ENCODE data around the gene PPP2R3C. TPM values are rescaled to one million over a fixed set of nuclear protein-coding genes. Genes with fewer than 3 reads are reported as not detected.

PPP2R3C gene
- total and polyA plus RNA-seq, 2 of the 13 experiments (the other 11 are each of a cell fraction or from before 2014, with no cell fraction given), result 63.4 to 102 TPM

DNA sequence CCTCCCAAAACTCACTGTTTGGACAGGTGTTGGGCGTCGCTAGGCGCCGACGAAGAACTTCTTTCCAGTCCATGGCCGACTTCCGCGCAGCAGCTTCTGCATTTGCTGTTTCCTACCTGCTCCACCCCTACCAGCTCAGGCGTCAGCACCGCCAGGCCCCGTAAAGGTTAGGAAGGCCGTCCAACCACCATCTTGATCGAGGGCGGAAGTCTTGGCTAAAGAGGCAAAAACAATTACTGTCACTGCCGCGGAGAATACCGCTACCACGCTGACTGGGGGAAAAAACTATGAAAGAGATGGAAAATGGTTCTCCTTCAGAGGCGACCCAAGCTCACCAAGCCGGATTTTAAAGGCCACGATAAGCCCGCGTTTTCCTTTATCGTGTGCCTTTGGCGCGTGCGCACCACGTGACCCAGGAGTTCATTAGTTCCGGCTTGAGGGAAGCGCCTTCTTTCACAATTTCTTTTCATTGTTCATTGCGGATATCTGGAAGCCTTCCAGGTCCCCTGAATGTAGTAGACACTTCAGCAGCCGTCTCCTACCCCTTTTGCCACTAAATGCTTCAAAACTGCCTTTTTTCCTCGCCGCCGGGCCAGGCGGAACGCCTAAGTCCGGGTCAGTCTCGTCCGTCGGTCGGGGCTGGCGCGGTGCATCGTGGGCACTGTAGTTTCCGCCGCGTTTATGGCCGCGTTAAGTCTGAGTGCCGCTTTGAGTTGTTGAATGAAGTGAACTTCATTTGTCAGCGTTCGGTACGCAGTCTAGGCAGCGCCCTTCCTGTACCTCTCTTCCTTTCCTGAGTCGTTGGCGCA, at the start of gene PPP2R3C, which contains the start of gene PRORP (continued):
- TF ChIP-seq ZNF615 (CRISPR knock-in tag; IDR thresholded peaks at IDR 0.05; ENCODE audit: borderline replicate concordance) (peak; percentile 89), NR1H2 (CRISPR knock-in tag; IDR thresholded peaks at IDR 0.05; ENCODE audit: borderline replicate concordance, low read depth) (peak; percentile 86; the same call in 1 of the 2 replicates), SRF (IDR thresholded peaks at IDR 0.05; ENCODE audit: low read depth, low read length) (peak; percentile 41; the same call in 1 of the 2 replicates), SRSF4 (IDR thresholded peaks at IDR 0.05; ENCODE audit: low read depth, low read length, poor library complexity, severe bottlenecking) (no peak), TCF7 (IDR thresholded peaks at IDR 0.05; ENCODE audit: low read depth) (peak; percentile 2; the same call in 1 of the 2 replicates), CBX1 (IDR thresholded peaks at IDR 0.05; ENCODE audit: low read depth) (peak; percentile 69), ZNF772 (CRISPR knock-in tag; IDR thresholded peaks at IDR 0.05) (no peak; the same call in none of the 2 replicates), SRSF9 (IDR thresholded peaks at IDR 0.05; ENCODE audit: borderline replicate concordance, insufficient read depth, low read depth, low read length, poor library complexity, severe bottlenecking) (no peak), ZSCAN20 (CRISPR knock-in tag; IDR thresholded peaks at IDR 0.05; ENCODE audit: borderline replicate concordance) (peak; percentile 97), AGO2 (optimal IDR thresholded peaks at IDR 0.05; ENCODE audit: low read depth, low read length) (peak; percentile 70), SCMH1 (CRISPR knock-in tag; IDR thresholded peaks at IDR 0.05; ENCODE audit: borderline replicate concordance) (no peak), ZNF205 (CRISPR knock-in tag; IDR thresholded peaks at IDR 0.05) (peak; percentile 42; the same call in 1 of the 2 replicates), IRX3 (CRISPR knock-in tag; IDR thresholded peaks at IDR 0.05; ENCODE audit: borderline replicate concordance, low read depth) (peak; percentile 80; the same call in 1 of the 2 replicates), ZNF232 (CRISPR knock-in tag; IDR thresholded peaks at IDR 0.05; ENCODE audit: borderline replicate concordance) (no peak; the same call in none of the 2 replicates), MAFG (CRISPR knock-in tag; IDR thresholded peaks at IDR 0.05) (no peak), ZNF44 (CRISPR knock-in tag; IDR thresholded peaks at IDR 0.05) (0 out of 2 replicates have a peak, but pooled peaks have one; percentile 86), CCAR2 (optimal IDR thresholded peaks at IDR 0.05; ENCODE audit: low read depth, low read length) (no peak), ZNF614 (CRISPR knock-in tag; IDR thresholded peaks at IDR 0.05; ENCODE audit: borderline replicate concordance) (peak; percentile 27), ZNF382 (CRISPR knock-in tag; IDR thresholded peaks at IDR 0.05; ENCODE audit: borderline replicate concordance) (no peak)
- TF ChIP-seq, protein P1, sequence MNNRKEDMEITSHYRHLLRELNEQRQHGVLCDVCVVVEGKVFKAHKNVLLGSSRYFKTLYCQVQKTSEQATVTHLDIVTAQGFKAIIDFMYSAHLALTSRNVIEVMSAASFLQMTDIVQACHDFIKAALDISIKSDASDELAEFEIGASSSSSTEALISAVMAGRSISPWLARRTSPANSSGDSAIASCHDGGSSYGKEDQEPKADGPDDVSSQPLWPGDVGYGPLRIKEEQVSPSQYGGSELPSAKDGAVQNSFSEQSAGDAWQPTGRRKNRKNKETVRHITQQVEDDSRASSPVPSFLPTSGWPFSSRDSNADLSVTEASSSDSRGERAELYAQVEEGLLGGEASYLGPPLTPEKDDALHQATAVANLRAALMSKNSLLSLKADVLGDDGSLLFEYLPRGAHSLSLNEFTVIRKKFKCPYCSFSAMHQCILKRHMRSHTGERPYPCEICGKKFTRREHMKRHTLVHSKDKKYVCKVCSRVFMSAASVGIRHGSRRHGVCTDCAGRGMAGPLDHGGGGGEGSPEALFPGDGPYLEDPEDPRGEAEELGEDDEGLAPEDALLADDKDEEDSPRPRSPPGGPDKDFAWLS (CRISPR knock-in tag; IDR thresholded peaks at IDR 0.05; ENCODE audit: borderline replicate concordance), result peak; percentile 98
- TF ChIP-seq, protein P2, sequence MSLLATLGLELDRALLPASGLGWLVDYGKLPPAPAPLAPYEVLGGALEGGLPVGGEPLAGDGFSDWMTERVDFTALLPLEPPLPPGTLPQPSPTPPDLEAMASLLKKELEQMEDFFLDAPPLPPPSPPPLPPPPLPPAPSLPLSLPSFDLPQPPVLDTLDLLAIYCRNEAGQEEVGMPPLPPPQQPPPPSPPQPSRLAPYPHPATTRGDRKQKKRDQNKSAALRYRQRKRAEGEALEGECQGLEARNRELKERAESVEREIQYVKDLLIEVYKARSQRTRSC (CRISPR knock-in tag; IDR thresholded peaks at IDR 0.05; ENCODE audit: low read depth), result peak; percentile 93
- TF ChIP-seq, protein P3, sequence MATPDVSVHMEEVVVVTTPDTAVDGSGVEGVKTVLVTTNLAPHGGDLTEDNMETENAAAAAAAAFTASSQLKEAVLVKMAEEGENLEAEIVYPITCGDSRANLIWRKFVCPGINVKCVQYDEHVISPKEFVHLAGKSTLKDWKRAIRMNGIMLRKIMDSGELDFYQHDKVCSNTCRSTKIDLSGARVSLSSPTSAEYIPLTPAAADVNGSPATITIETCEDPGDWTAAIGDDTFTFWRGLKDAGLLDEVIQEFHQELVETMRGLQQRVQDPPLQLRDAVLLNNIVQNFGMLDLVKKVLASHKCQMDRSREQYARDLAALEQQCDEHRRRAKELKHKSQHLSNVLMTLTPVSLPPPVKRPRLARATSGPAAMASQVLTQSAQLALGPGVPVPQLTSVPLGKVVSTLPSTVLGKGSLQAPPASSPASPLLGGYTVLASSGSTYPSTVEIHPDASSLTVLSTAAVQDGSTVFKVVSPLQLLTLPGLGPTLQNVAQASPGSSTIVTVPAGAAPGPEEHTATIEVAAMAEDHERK (CRISPR knock-in tag; IDR thresholded peaks at IDR 0.05; ENCODE audit: low read depth), result peak; percentile 71
